Neural cell (in vitro differentiated cells): ENCODE measurements around the gene LIPK.

Experiments
- CTCF ChIP-seq: fragments of 450-650 bp; IDR thresholded peaks from 2 replicates; pipeline ENCODE4 v1.5.1; 2014; ENCODE audit warnings: antibody characterized with exemption, mild to moderate bottlenecking, moderate library complexity; ENCODE audit not compliant: poor library complexity, severe bottlenecking
- EZH2 ChIP-seq: fragments of 200-600, 300-800 bp; shearing (Covaris generic), sonication (generic); IDR thresholded peaks from 2 replicates; pipeline ENCODE4 v1.6.1; 2014; ENCODE audit warnings: antibody characterized with exemption, low read length, borderline replicate concordance, mild to moderate bottlenecking; ENCODE audit not compliant: insufficient read depth, poor library complexity, severe bottlenecking
- POLR2AphosphoS5 ChIP-seq: IDR thresholded peaks from 2 replicates; pipeline ENCODE4 v1.6.1; 2012
- REST ChIP-seq: IDR thresholded peaks from 2 replicates; pipeline ENCODE4 v1.6.1; 2012; ENCODE audit warnings: borderline replicate concordance
- SMC3 ChIP-seq: fragments of 450-650 bp; conservative IDR thresholded peaks from 2 replicates; pipeline ENCODE4 v1.6.1; 2014; ENCODE audit warnings: antibody characterized with exemption, mild to moderate bottlenecking, moderate library complexity; ENCODE audit not compliant: poor library complexity

DNA sequence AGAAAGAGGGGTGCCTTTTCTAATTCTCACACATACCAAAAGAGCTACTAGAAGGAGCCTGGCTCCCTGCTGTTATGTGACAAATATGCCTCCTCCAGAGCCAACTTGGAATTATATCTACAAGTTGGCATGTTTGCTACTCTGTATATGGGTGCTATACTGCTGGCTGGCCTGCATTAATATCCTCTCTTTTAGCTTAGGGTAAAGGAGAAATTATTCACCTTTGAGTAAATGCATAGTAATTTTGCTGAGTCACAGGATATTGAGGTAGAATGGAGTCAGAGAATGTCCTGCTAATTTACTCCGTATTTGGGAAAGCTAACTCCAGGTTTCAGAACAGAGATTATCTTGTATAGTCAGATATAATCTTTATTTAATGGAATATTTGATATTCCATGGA lies 29.6 kb downstream of the LIPK start:
- TF ChIP-seq REST, result no peak
- TF ChIP-seq POLR2AphosphoS5, result no peak
- TF ChIP-seq CTCF, result no peak
- TF ChIP-seq SMC3, result no peak
- no peak for TF ChIP-seq EZH2
